ENCODE results near the gene GTF2H4. TPM values are rescaled to one million over a fixed set of nuclear protein-coding genes. Genes with fewer than 3 reads are reported as not detected.

The GTF2H4 gene
- total RNA-seq, 2 experiments from 2014 or later: 30.5 to 48.7 TPM

GRCh38 chr6:30915591-30915946 lies 7.6 kb downstream of the GTF2H4 start:
- Histone ChIP-seq H3K4me3 (ENCODE audit: low read depth, low read length, poor library complexity, severe bottlenecking) (peak overlapping the region; percentile 76), H3K9me2 (ENCODE audit: insufficient read depth, low read length) (no peaks in the 10 kb centered on the region), H3K36me3 (ENCODE audit: insufficient read depth, low read length) (peaks cover 72% of the 10 kb centered on the region), H2AFZ (ENCODE audit: low read length) (no peak overlapping the region), H3K4me1 (ENCODE audit: insufficient read depth, low read length, poor library complexity, severe bottlenecking) (peaks cover 22% of the 10 kb centered on the region), H3K27ac (ENCODE audit: low read depth, low read length, poor library complexity, severe bottlenecking) (peak overlapping the region; percentile 63), H3K9me3 (ENCODE audit: low read length) (no peaks in the 10 kb centered on the region), H3K79me2 (ENCODE audit: insufficient read depth, low read depth, low read length) (peaks cover 5% of the 10 kb centered on the region; the same call in 1 of the 2 replicates), H4K20me1 (ENCODE audit: insufficient read depth, low read length) (no peaks in the 10 kb centered on the region), H3K4me2 (ENCODE audit: low read length) (peak overlapping the region; percentile 98)
- DNase-seq (ENCODE audit: low spot score): peak; percentile 61
- CTCF ChIA-PET (ENCODE audit: unreplicated experiment): interaction anchor here (0.8 to 2.3 kb wide), 4 partner anchors 9 to 164 kb away, joined by 3 to 7 read pairs (median 4); no protein-coding TSS in a partner anchor
- no peak for TF ChIP-seq EZH2phosphoT487 (IDR thresholded peaks at IDR 0.05; ENCODE audit: borderline replicate concordance, low read depth, low read length)
- peak; percentile 83 for TF ChIP-seq CTCF (conservative IDR thresholded peaks at IDR 0.05; ENCODE audit: low read length)
- intact Hi-C loops (cut with micrococcal nuclease; ENCODE audit: unreplicated experiment): loop anchor here (2.0 kb wide), 2 partner anchors 31 to 171 kb away; partner anchors contain the start of gene DDR1
- BruUV-seq (replicated peaks): no TSS peak
- POLR2A ChIA-PET: interaction anchor here (0.7 to 1.1 kb wide), 2 partner anchors 33 to 183 kb away, joined by 4 read pairs; no protein-coding TSS in a partner anchor

GRCh38 chr6:30917041-30917440 lies 9.0 kb downstream of the GTF2H4 start:
- H3K4me2 ChIP-seq (ENCODE audit: low read length): no peak overlapping the region
- H3K9me2 ChIP-seq (ENCODE audit: insufficient read depth, low read length): no peaks in the 10 kb centered on the region
- BruUV-seq (replicated peaks): no TSS peak
- no peak for TF ChIP-seq EZH2phosphoT487 (IDR thresholded peaks at IDR 0.05; ENCODE audit: borderline replicate concordance, low read depth, low read length)
- TF ChIP-seq CTCF (conservative IDR thresholded peaks at IDR 0.05; ENCODE audit: low read length): no peak
- H3K36me3 ChIP-seq (ENCODE audit: insufficient read depth, low read length): peaks cover 74% of the 10 kb centered on the region
- POLR2A ChIA-PET: no interaction called here
- H3K27ac ChIP-seq (ENCODE audit: low read depth, low read length, poor library complexity, severe bottlenecking): no peak overlapping the region
- no peaks in the 10 kb centered on the region for H4K20me1 ChIP-seq (ENCODE audit: insufficient read depth, low read length)
- no peak overlapping the region for H3K4me3 ChIP-seq (ENCODE audit: low read depth, low read length, poor library complexity, severe bottlenecking)
- H3K4me1 ChIP-seq (ENCODE audit: insufficient read depth, low read length, poor library complexity, severe bottlenecking): peaks cover 22% of the 10 kb centered on the region
- H3K9me3 ChIP-seq (ENCODE audit: low read length): no peaks in the 10 kb centered on the region
- no peak overlapping the region for H2AFZ ChIP-seq (ENCODE audit: low read length)
- intact Hi-C loops (cut with micrococcal nuclease; ENCODE audit: unreplicated experiment): no loop called here
- CTCF ChIA-PET (ENCODE audit: unreplicated experiment): no interaction called here
- peaks cover 5% of the 10 kb centered on the region; the same call in 1 of the 2 replicates for H3K79me2 ChIP-seq (ENCODE audit: insufficient read depth, low read depth, low read length)
- DNase-seq (ENCODE audit: low spot score): no peak

DNA sequence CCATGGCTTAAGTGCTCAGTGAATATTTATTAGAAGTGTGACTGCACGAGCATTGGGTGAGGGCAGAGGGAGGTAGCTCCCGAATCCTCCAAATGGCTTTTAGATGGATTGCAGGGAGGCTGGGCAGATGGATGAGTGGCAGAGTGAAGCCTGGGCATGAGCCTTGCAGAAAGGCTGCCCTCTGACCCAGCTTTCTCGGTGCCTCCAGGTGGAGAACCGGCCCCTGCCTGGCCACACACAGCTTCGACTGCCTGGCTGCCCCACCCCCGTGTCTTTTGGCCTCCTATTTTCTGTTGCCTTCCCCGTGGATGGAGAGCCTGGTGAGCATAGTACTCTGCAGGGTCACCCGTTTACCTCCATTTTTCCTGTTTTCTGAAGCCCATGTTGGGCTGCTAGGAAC lies 9.5 kb downstream of the GTF2H4 start:
- H3K4me2 ChIP-seq (ENCODE audit: low read length): no peak overlapping the region
- H2AFZ ChIP-seq (ENCODE audit: low read length): no peak overlapping the region
- no peaks in the 10 kb centered on the region for H3K9me2 ChIP-seq (ENCODE audit: insufficient read depth, low read length)
- intact Hi-C loops (cut with micrococcal nuclease; ENCODE audit: unreplicated experiment): no loop called here
- no peak overlapping the region for H3K27ac ChIP-seq (ENCODE audit: low read depth, low read length, poor library complexity, severe bottlenecking)
- H4K20me1 ChIP-seq (ENCODE audit: insufficient read depth, low read length): no peaks in the 10 kb centered on the region
- no peak for DNase-seq (ENCODE audit: low spot score)
- ChIA-PET CTCF (ENCODE audit: unreplicated experiment) (no interaction called here), POLR2A (no interaction called here)
- TF ChIP-seq EZH2phosphoT487 (IDR thresholded peaks at IDR 0.05; ENCODE audit: borderline replicate concordance, low read depth, low read length) (no peak), CTCF (conservative IDR thresholded peaks at IDR 0.05; ENCODE audit: low read length) (no peak)
- no peaks in the 10 kb centered on the region for H3K9me3 ChIP-seq (ENCODE audit: low read length)
- H3K79me2 ChIP-seq (ENCODE audit: insufficient read depth, low read depth, low read length): peaks cover 5% of the 10 kb centered on the region; the same call in 1 of the 2 replicates
- no peak overlapping the region for H3K4me3 ChIP-seq (ENCODE audit: low read depth, low read length, poor library complexity, severe bottlenecking)
- H3K4me1 ChIP-seq (ENCODE audit: insufficient read depth, low read length, poor library complexity, severe bottlenecking): peaks cover 22% of the 10 kb centered on the region
- no TSS peak for BruUV-seq (replicated peaks)
- H3K36me3 ChIP-seq (ENCODE audit: insufficient read depth, low read length): peaks cover 74% of the 10 kb centered on the region
